HG02623 (cell line): ENCODE results near the gene CTPS1.

Source experiments
- ATAC-seq: cut with Tn5 transposase; IDR thresholded peaks from one replicate; pipeline ENCODE4 v1.9.1; 2021; ENCODE audit warnings: moderate library complexity; ENCODE audit not compliant: unreplicated experiment

Gene CTPS1

GRCh38 chr1:41021526-41022308, 42.2 kb downstream of the CTPS1 start, which contains the start of gene SLFNL1:
Gene SLFNL1 (minus strand): TSS chr1:41021725. CDS start chr1:41020660, 1,065 bp downstream.
- ATAC-seq: no peak

GRCh38 chr1:41022424-41022823, 42.9 kb downstream of the CTPS1 start:
- no peak for ATAC-seq

- ATAC-seq: no peak
Measured at GRCh38 chr1:41023279-41023990, 43.9 kb downstream of the CTPS1 start.

DNA sequence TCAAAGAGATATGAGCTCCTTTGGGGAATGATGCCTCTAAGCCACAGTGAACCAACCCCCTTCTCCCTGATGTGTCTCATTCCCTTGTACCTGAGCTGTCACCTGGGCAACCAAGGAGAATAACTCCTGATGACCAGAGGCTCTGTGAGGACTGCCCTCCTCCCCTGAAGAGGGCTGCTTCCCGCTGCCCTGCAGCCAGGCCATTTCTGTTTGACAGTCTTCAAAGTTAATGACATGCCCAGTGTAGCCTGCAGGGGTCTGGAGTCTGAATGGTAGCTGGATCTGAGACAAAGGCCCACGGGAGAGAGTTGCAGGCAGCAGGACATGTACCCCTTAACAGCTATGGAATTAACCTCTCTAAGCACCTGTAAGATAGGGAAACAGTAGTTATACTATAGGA, 45.5 kb downstream of the CTPS1 start:
- ATAC-seq: no peak

DNA sequence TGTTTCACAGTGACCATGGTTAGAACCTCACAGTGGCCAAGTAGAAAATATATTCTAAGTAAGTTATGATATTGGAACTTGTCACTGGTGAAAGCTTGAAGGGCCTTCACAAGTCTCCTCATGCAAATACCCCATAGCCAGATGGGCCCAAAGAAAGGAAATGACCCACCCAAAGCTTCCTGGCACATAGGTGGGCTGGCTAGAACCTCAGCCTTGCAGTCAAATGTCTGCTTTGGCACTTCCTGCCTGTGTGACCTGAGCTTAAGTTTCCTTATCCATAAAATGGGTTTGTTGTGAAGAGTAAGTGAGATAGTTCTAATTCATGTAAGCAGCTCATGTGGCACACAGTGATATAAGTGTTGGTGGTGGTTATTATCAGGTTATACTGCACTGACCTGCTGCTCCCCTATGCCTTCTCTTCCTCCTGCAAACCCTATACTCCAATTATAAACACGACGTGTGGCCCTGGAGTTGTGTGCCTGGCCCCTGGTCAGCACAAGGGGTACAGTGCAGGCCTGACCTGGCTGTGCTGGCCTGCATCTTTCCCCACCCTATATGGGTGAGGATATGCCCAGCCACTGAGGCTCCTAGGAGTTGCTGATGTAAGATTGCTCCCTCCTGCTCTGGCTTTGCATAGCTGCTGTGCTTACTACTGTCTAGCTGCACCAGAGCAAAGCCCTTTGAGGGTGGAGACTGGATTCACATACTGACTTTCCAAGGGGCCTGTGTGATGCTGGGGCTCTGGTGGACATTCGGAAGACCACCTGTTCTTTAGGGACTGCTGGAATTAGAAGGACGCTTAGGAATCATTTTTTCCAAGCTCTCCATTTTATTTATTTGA, 46.7 kb downstream of the CTPS1 start:
- ATAC-seq: no peak

- ATAC-seq: no peak
Measured at GRCh38 chr1:41028034-41028642, 48.6 kb downstream of the CTPS1 start.

- ATAC-seq: no peak
Measured at GRCh38 chr1:41030872-41031616, 51.5 kb downstream of the CTPS1 start.

GRCh38 chr1:41032147-41032546, 52.7 kb downstream of the CTPS1 start:
- no peak for ATAC-seq

DNA sequence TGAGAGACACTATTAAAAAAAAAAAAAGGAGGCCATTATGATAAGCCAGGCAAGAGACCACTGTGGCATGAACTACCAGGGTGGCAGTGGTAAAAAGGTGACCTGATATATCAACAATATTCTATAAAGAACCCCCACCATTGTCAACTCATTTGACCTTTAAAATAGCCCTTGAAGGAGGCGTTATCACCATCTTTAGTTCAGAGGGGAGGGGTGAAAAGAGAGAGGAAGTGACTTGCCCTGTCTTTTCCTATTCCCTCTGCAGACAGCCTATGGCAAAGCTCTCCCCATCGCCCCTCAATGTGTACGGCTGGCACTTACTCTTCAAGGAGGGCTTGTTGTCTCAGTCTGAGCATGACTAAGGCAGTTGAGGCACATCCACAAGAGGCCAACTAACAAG, 53.8 kb downstream of the CTPS1 start:
- no peak for ATAC-seq

- no peak for ATAC-seq
Measured at GRCh38 chr1:41037116-41037903, 57.8 kb downstream of the CTPS1 start.

DNA sequence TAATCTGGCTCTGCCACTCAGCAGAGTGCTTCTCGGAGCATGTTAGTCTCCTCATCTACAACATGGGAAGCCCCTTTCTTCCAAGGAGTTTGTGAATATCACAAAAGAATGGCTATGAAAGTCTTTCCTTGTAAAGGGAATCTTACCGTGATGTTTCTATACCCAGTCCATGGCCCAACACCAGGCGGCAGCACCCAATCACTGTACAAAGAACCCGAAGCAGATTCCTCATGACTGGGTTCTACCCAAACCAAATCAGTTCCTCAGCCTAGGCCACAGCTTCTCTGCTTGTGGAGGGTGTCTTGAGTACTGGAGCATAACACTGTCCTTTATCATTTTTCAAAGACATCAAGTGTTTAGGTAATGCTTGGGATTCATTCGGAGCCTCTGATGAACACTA, 58.6 kb downstream of the CTPS1 start:
- no peak for ATAC-seq

DNA sequence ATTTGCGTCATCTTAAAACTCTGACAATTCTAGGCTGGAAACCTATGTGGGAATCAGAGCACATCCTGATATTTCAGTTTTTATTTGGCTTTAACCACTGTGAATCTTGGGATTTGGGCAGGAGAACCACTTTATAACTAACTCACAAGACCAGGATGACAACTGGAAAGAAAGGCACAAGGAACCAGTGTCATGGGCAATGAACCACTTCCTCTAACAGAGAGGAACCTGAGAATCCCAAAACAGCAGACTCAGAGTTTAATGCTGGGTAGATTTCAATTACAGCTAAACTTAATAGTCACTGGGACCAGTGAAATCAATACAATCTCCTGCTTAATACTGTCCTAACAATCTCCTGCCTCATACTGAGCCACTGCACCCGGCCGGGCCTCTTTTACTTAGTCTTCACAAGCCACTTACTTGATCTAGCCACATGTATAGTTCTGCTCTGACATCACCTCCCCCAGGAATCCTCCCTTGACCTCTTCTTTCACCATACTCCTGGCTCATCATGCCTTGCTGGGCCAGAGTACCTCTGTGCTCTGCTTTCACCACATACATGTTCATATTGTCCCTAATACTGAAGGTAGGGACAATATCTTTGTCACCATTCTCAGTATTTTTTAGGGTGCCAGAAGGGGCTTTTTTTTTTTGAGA, 62.2 kb downstream of the CTPS1 start:
- no peak for ATAC-seq

GRCh38 chr1:41044187-41044586, 64.7 kb downstream of the CTPS1 start:
- no peak for ATAC-seq

- ATAC-seq: no peak
Measured at GRCh38 chr1:41045740-41046139, 66.2 kb downstream of the CTPS1 start.

DNA sequence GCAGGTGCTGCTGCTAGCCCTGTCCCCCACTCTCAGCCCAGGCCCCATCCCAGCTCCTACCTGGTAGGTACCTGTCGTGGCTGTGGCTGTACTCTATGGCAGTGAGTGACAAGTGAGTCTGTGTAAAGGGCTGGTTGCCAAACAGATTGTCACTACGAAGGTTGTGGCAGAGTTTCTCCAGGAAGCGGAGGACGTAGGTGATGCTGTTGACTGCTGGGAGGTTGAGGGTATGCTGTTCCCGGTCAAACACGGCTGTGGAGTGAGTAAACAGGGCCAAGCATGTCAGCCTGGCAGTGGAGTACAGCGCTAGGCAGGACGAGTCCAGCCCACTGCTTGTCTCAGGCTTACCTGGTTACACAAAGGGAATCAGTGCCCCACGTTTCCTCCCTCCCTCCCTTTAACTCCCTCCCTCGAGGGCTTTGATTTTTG, 66.9 kb downstream of the CTPS1 start:
- ATAC-seq: no peak

GRCh38 chr1:41048540-41048939, 69.0 kb downstream of the CTPS1 start:
- no peak for ATAC-seq

- ATAC-seq: no peak
Measured at GRCh38 chr1:41051022-41051421, 71.5 kb downstream of the CTPS1 start.

GRCh38 chr1:41053316-41053715, 73.8 kb downstream of the CTPS1 start:
- ATAC-seq: no peak

DNA sequence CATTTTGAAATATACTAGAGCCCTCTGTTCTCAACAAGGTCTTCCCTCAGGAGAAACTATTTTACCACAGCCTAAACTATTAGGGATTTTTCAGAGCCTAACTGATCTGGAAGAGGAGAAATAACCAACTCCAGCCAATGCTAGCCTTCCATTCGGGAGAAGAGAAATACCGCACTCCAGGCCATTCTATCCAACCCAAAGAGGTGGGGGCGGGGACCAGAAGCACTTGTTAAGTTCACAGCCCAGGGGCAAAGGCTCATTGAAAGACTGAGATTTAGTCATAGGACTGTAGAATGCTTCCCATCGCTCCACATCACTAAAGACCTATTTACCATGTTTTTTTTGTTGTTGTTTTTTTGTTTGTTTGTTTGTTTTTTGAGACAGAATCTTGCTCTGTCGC, 77.4 kb downstream of the CTPS1 start:
- ATAC-seq: no peak
